ENCODE results near the gene CPEB3.
"Not testable (repeated sequence)": the region's sequence is repeated elsewhere in the genome, so short reads cannot be mapped to it uniquely, and the experiment has no call there.

CPEB3 gene

DNA sequence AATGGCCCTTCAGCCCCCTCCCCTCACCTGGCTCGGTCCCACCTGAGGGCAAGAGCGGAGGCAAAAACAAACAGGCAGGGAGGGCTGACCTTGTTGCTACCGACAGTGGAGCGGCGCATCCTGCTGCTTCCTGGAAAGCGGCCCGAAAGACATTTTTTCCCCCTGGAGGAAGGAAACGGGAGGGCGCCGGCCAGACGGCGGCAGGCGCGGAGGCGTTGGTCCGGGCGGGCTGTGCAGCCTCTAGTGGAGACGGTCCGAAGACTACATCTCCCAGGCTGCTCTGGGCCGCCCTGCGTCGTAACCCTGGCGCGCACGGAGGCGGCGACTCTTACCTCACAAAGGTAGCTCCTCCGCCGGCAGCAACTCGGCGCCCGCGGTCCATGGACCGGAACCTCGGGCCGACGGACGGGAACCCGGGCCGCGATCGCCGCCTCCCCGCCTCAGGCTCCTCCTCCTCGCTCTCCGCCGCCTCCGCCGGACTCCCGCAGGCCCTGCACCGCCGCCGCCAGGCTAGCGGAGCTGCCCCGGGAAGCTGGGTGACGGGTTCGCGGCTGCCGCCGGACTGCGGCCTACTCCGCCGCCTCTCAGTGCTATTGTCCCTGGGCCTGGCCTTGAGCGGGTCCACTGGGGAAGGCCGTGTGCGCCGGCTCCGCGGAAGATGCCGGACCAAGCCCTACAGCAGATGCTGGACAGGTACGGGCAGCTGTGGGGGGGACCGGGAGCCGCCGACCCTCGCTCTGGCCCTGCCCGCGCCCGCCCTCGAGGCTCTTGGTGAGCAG, at the start of gene CPEB3, which contains the start of gene MARCHF5:
Gene CPEB3 (minus strand): TSS at position 242 of the 779 bp plus-strand sequence. CDS start 50,728 bp downstream, outside the sequence.
Gene MARCHF5 (plus strand): TSS at position 331 of the 779 bp plus-strand sequence. CDS start 328 bp downstream, at position 659.
- DNase-seq = peak; percentile 97

- not testable (repeated sequence) for DNase-seq
Measured at GRCh38 chr10:92329927-92330326, 39.0 kb upstream of the CPEB3 start.

DNA sequence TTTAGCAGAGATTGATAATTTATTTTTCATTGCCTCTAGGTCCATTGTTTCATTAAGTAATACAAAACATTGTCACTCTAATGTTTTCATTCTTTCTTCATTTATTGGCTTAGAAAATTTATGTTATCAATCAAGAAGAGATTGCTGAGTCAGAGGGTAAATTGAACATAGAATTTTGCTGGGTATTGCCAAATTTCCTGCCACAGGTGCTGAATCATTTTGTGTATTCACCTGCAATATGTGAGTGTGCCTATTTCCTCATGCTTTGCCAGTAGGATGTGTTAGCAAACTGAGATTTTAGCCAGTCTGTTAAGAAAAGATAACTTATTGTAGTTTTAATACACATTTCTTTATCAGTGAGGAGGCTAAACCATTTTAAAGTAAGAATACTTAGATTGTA, 38.1 kb upstream of the CPEB3 start:
- no peak for DNase-seq

DNA sequence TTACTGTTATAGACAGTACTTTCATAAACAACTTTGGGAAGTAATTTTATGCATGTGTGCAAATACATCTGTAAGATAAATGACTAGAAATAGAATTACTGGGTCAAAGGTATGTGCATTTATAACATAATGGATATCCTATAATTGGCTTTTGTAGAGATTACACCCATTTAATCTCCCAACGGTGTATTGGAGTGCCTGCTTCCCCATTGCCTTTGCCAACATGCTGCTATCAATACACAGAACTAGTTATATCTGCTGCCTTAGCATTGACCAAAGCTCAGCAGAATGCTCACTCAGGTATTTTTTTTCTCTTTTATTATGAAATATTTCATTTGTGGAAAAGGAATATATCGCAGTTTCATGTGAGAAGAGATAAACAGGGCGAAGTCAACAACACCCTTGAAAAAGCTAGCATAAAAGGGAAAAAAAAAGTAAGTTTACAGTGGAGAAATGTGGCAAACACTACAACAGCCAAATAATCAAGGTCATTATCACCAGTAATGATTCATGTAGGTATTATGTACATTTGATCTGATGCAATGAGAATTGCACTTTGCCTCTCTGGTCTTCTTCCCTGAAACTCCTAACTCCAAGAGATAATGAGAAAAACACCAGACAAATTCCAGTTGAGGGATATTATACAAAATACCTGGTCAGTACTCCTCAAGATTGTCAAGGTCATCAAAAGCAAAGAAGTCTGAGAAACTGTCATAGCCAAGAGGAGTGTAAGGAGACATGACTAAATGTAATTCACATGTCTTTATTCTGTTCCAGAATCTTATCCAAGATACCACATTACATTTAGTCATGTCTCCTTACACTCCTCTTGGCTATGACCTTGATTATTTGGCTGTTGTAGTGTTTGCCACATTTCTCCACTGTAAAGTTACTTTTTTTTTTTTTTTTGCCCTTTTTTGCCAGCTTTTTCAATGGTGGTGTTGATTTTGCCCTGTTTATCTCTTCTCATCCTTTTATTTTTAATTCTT, 36.9 kb upstream of the CPEB3 start:
- no peak for DNase-seq

- no peak for DNase-seq
Measured at GRCh38 chr10:92323079-92323478, 32.2 kb upstream of the CPEB3 start.

DNA sequence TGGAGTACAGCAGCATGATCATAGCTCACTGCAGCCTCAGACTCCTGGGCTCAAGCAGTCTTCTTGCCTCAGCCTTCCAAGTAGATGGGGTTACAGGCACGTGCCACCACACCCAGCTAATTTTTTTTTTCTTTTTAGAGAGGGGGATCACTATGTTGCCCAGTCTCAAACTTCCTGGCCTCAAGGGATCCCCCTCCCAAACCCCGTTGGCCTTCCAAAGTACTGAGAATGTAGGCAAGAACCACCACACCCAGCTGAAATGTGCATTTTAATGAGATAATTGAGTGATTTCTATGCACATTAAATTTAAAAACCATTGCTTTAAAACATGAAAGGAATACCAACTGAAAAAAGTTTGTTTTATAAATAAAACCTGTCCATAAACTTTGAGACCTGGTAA, 25.7 kb upstream of the CPEB3 start:
- no peak for DNase-seq

DNA sequence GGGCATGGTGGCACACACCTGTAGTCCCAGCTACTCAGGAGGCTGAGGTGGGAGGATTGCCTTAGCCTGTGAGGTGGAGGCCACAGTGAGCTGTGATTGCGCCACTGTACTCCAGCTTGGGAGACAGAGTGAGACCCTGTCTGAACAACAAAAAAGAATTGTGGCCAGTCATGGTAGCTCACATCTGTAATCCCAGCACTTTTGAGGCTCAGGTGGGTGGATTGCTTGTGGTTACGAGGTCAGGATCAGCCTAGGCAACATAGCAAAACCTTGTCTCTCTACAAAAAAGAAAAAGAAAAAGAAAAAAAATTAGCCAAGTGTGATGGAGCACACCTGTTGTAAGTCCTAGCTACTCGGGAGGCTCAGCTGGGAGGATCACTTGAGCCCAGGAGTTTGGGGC, 22.9 kb upstream of the CPEB3 start:
- DNase-seq = no peak

DNA sequence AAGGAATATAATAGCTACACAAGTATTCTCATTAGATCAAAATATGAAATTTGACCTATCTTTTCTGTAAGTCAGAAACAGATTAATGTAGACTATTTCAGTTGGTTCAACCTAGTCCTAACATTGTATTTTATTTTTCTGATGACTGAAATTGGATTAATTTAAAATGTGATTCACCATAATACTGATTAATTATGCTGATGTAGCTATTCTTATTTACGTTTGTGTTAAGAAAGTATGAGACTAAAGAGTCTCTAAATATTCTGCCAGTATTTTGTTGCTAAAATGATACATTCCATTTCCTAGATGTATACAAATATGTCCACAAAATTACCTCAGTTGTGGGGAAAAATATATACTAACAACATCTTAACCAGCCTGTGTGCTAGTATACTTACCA, 18.4 kb upstream of the CPEB3 start:
- no peak for DNase-seq

DNA sequence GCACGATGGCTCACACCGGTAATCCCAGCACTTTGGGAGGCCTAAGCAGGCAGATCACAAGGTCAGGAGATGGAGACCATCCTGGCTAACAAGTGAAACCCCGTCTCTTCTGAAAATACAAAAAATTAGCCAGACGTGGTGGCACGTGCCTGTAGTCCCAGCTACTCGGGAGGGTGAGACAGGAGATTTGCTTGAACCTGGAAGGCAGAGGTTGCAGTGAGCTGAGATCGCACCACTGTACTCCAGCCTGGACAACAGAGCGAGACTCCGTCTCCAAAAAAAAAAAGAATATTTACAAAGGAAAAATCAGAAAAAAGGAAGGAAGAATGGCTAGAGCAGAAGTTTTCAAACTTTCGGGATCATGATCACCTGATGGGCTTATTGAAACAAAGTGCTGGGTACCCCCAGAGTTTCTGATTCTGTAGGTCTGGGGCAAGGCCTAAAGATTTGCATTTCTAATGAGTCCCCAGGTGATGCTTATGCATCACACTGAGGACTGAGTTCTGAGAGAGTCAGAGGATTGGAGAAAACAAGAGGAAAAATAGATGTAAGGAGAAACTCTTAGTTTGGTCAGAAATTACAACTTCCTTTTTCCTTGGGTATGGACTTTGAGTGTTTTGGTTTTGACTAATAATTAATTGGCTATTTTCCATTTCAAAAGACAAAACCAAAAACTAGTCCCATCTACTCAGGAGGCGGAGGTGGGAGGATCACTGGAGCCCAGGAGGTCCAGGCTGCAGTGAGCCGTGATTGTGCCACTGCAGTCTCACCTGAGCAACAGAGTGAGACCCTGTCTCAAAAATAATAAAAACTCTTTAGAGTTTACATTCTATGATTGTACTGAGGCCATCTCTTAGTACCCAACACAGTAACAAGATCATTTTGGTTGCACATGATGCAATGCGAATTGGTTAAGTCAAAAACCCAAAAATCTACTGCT, 14.5 kb upstream of the CPEB3 start:
- DNase-seq = no peak

- DNase-seq = no peak
Measured at GRCh38 chr10:92304061-92304460, 13.2 kb upstream of the CPEB3 start.

DNA sequence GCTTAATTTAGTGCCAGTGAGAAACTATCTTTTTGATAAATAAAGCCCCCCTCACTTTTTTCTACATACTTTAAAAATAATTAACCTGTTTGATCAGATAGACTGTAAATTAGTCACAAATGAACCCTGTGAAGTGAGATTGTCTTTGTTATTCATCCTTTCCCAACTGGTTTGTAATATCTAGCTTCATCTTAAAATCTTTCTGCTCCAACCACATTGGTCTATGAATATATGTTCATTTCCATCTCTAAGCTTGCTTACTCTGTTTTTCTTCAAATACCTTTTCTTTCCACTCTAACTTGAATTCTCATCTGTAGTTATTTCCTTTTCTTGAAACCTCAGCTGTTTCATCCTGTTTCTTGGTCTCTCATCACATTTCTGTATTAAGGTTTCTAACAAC, 12.2 kb upstream of the CPEB3 start:
- DNase-seq = no peak

DNA sequence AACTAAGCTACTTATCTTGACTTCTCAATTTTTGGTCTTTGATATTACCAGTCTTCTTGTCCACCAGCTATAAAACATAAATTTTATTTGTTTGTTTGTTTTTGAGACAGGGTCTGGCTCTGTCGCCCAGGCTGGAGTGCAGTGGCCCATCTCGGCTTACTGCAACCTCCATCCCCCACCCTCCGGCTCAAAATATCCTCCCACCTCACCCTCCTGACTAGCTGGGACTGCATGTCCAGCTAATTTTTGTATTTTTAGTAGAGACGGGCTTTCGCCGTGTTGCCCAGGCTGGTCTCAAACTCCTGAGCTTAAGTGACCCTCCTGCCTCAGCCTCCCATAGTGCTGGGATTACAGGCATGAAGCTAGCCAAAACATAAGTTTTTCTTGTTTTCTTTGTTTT, 7.6 kb upstream of the CPEB3 start:
- DNase-seq = no peak

- peak; percentile 56 for DNase-seq
Measured at GRCh38 chr10:92291921-92292845, 1.3 kb upstream of the CPEB3 start.

GRCh38 chr10:92291616-92291865, 663 bp upstream of the CPEB3 start:
- no peak for DNase-seq

GRCh38 chr10:92290076-92290836, 622 bp downstream of the CPEB3 start:
- DNase-seq = peak; percentile 49

DNA sequence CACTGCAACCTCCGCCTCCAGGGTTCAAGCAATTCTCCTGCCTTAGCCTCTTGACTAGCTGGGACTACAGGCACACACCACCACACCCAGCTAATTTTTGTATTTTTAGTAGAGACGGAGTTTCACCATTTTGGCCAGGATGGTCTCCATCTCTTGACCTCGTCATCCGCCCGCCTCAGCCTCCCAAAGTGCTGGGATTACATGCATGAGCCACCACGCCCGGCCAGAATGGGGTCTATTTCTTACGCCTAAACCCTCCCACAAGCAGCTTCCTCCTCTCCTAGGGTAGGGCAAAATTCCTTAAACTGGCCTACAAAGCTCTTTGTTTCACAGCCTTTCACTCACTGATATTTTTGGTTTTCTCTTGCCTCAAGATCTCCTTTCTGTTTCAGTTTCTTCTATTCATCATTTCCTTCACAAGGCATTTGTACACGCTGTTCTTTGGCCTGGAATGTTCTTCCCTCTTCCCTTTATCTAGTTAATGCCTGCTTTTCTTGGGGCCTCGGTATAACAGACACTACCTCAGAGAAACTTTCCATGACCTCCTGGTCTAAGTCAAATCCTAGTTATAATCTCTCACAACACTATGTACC, 6.7 kb downstream of the CPEB3 start:
- no peak for DNase-seq

DNA sequence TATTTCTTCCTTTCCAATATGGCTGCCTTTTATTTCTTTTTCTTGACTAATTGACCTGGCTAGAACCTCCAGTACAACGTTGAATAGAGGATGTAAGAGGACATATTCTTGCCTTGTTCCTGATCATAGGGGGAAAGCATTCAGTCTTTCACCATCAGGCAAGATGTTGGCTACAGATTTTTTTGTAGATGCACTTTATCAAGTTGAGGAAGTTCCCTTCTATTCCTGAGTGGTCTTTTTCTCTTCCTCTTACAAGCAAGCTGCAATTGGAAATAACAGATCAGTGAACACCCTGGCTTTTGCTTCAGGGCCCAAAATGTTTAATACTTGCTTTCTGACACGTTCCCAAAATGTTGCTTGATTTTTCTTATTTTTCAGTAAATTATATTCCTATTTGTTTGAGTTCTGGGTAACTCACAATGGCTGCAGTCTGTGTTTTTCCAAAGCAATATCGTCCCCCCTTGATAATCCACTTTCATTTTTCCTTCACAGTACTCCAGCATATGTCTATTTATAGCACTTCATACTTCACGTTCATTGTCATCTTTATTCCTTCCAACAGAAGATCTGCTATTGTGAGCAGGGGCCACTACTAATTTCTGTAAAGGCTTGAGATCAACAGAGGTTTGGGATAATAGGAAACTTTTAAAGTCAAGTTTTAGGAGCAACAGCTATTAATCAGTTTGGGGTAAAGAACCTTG, 11.7 kb downstream of the CPEB3 start:
- peak; percentile 8 for DNase-seq

DNA sequence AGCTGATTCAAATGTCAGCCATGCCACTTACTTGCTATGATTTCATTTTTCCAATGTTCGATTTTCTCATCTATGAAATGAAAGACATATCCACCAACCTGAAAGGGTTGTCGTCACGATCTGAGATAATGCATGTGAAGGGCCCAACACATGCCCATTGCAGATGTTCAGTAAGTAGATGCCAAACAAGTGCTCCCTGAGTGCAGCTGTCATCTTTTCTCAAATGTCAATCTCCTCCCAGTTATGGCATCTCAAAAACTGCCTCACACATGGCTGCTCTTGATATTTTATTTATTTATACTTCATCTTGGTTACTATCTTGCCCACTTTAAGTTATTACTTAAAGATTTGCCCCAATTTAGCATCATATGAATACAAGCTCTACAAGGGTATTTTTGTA, 16.8 kb downstream of the CPEB3 start:
- no peak for DNase-seq

GRCh38 chr10:92268748-92269147, 22.1 kb downstream of the CPEB3 start:
- no peak for DNase-seq

DNA sequence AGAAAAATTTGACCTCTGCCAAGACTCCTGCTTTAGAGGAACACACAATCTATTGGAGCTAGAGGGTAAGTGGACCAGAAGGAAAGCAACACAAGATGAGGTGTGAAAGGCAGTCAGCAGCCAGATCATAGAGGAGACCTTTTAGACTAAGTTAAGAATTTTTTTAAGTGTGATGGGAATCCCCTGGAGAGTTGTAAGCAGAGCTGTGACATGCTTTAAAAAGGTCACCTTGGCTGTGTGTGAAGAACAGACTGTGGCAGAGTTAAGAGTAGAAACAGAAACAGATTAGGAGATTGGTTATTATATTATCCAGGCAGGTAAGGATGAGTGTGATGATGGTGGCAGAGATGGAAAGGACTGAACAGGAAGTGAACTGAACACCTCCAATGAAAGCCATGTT, 23.5 kb downstream of the CPEB3 start:
- DNase-seq = no peak

Data from HCEC 1CT (cell line).